Motor neuron (in vitro differentiated cells): ENCODE data around the gene TLR10. TPM values are rescaled to one million over a fixed set of nuclear protein-coding genes. Genes with fewer than 3 reads are reported as not detected.
"Not testable (repeated sequence)": the region's sequence is repeated elsewhere in the genome, so short reads cannot be mapped to it uniquely, and the experiment has no call there.

Experiments used
- ATAC-seq, 8 experiments: fragments of 200-7000 bp; cut with Tn5 transposase; replicated peaks in 6 of 8; 2 replicates each; pipeline ENCODE4 v1.8.0; 2021; ENCODE audit warnings: mild to moderate bottlenecking in 8 of 8, moderate library complexity in 8 of 8
- H3K27ac ChIP-seq, 2 donors: fragments of 250-450 bp; sonication (Bioruptor Pico); 2 replicates each; pipeline ENCODE4 v1.9.0; 2021; ENCODE audit warnings: antibody characterized with exemption in 2 of 2, mild to moderate bottlenecking in 2 of 2, moderate library complexity in 1 of 2
- H3K4me1 ChIP-seq, 2 donors: fragments of 250-450 bp; sonication (Bioruptor Pico); replicated peaks in 1 of 2; 2 replicates each; pipeline ENCODE4 v1.6.1; 2021; ENCODE audit warnings: antibody characterized with exemption in 2 of 2, mild to moderate bottlenecking in 2 of 2, moderate library complexity in 1 of 2
- H3K4me3 ChIP-seq, 5 donors: fragments of 250-450 bp; sonication (Bioruptor Pico); 2 replicates each; pipeline ENCODE4 v1.9.0; 2021; ENCODE audit warnings: antibody characterized with exemption in 5 of 5, mild to moderate bottlenecking in 5 of 5, moderate library complexity in 4 of 5
- WGBS, 10 experiments: fragments of 450-650 bp; shearing (Covaris generic); methylation state at CpG; one replicate each; pipeline ENCODE4 v1.0.0; 2022; 5-methylcytosine and 5-hydroxymethylcytosine counted together
- in situ Hi-C, 9 experiments: fragments of 400-800 bp; cut with MboI; loops; one replicate each; pipeline ENCODE4 v1.15.0; 2021; ENCODE audit warnings: low sequenced_read_pairs in 9 of 9, low pct_unique_long_range_greater_than_20kb in 2 of 9; ENCODE audit not compliant: unreplicated experiment in 9 of 9
- total RNA-seq, 8 experiments: library from RNA; unstranded; fragments of 300-600 nt; gene quantifications; 2 replicates each; pipeline versions ENCODE4 v1.2.3 to v1.2.4, GENCODE V29; 2022

TLR10 gene
- total RNA-seq, 8 experiments from 2014 or later: 0.11 to 0.28 (median 0.18) TPM; not detected in 5

DNA sequence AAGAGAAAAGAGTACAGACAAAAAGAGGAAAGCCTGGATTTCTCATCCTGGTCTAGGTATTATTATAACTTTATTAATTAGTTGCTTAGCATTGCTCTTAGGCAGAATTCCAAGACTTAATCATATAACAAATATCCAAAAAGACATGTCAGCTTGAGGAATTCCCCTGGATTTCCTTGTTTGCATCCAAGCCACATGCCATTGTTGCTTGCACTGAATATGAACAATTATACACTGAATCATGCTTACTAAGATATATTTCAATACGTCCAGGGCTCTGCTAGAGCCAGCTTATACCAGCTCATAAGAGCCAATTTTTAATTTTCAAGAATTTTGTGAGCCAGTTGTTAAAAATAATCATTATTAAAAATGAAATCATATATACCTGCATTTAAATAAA is 5.5 kb upstream of the TLR10 start:
- Histone ChIP-seq H3K4me3 (no peak overlapping the region), H3K27ac (no peak overlapping the region), H3K4me1 (no peaks in the 10 kb centered on the region)
- WGBS, 10 experiments: 0 to 100% (median 33%) methylated on average over 1 of the region's 1 CpG; no CpG with 5 or more reads in 3 of the 10 experiments
- ATAC-seq: no peak
- in situ Hi-C loops: loop anchor here in 1 of 9 experiments (25.0 kb wide), 1 partner anchor 601 kb away; no protein-coding TSS in a partner anchor

DNA sequence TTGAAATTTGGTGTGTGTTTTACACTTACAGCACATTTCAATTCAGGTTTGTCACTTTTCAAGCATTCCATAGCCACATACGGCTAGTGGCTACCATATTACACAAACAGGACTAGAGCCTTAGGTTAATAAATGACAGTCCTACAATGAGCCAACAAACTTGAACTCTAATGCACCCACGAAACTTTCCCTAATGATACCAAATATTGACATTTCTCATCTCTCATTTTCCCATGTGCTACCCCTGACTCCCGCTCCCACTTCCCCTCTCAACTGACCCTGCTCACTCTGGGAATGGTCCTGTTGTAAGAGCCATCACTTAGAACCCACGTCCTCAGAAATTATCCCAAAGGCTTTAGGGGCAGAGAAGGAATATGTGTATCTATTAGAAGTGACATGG is 4.9 kb upstream of the TLR10 start:
- in situ Hi-C loops: loop anchor here in 1 of 9 experiments (25.0 kb wide), 1 partner anchor 600 kb away; no protein-coding TSS in a partner anchor
- no peak overlapping the region for H3K27ac ChIP-seq
- 25 to 81% (median 67%) methylated on average over 1 to 4 of the region's 4 CpGs for WGBS, 10 experiments
- H3K4me3 ChIP-seq: no peak overlapping the region
- no peak for ATAC-seq
- H3K4me1 ChIP-seq: no peaks in the 10 kb centered on the region

DNA sequence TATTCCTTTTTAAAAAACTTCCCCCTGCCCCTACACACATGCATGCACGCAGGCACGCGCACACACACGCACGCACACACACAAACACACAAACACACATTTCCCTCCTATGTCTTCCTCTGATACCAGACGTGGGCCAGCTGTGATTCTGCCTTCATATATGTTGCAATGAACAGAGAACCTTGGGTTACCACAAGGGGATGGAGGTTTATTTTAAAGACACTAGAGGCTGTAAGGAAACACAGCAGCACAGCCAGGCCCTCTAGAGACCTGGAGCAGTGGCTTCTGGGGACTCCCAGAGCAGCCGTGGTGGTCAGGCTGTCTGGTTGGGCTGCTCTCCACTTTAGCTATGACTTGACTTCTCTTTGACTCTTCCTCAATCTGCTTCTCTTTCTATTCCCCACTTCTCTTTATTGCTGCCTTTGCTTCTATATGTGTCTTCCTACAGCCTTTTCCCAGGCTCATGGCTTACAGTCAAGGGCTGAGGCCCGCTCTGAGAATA is 3.2 kb upstream of the TLR10 start:
- Histone ChIP-seq H3K27ac (no peak overlapping the region), H3K4me1 (no peaks in the 10 kb centered on the region), H3K4me3 (no peak overlapping the region)
- no peak for ATAC-seq
- in situ Hi-C loops: loop anchor here in 1 of 9 experiments (25.0 kb wide), 1 partner anchor 599 kb away; no protein-coding TSS in a partner anchor
- 60 to 100% (median 79%) methylated on average over 1 to 7 of the region's 8 CpGs; no CpG with 5 or more reads in 4 of the 10 experiments for WGBS, 10 experiments

DNA sequence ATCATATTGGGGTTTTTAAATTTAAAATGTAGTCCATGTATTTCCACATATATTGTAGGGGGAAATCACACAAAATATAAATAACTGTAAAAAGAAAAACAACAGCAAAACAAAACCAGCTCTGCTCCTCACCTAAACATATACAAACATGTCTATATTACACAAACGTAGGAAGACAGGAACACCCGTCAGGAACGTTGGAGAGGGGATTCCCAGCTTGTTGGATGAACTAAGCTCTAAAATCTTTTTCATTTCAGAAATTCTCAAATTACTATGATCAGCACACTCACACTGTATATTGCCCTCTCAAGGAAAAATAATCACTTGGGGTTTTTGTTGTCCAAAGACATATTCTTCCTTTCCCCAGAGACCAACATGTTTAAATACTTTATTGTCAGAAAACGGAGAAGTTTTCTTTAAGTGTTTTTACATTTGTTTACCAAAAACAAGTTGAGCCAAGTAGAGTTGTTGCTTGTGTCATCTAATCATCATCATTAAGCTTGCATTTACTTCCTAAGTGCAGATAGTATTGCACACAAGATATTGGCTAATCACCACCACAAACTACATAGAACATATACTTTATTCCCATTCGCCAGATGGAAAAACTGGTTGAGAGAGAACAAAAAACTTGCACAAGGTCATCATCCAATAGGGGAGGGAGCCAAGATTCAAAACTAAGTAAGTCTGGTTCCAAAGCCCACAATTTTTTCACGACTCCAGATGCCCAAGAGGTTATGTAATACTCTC is 2.4 kb upstream of the TLR10 start:
- Histone ChIP-seq H3K4me1 (no peaks in the 10 kb centered on the region), H3K4me3 (no peak overlapping the region), H3K27ac (no peak overlapping the region)
- no peak for ATAC-seq
- whole genome bisulfite sequencing, 10 experiments: 31 to 100% (median 75%) methylated on average over 1 to 6 of the region's 6 CpGs
- in situ Hi-C loops: loop anchor here in 1 of 9 experiments (25.0 kb wide), 1 partner anchor 598 kb away; no protein-coding TSS in a partner anchor

GRCh38 chr4:38784141-38784540 is 1.4 kb upstream of the TLR10 start:
- Histone ChIP-seq H3K4me1 (no peaks in the 10 kb centered on the region), H3K27ac (no peak overlapping the region), H3K4me3 (no peak overlapping the region)
- ATAC-seq: no peak
- in situ Hi-C loops: loop anchor here in 1 of 9 experiments (25.0 kb wide), 1 partner anchor 597 kb away; no protein-coding TSS in a partner anchor
- WGBS, 10 experiments: 20 to 100% (median 83%) methylated on average over 1 to 3 of the region's 4 CpGs; no CpG with 5 or more reads in 5 of the 10 experiments

GRCh38 chr4:38783109-38783460 is 295 bp upstream of the TLR10 start:
- peak in 1 of 8 experiments; percentile 16 for ATAC-seq
- WGBS, 10 experiments: 64 to 97% (median 89%) methylated on average over 1 to 8 of the region's 8 CpGs; no CpG with 5 or more reads in 3 of the 10 experiments
- Histone ChIP-seq H3K4me1 (no peaks in the 10 kb centered on the region), H3K4me3 (no peak overlapping the region), H3K27ac (no peak overlapping the region)
- in situ Hi-C loops: loop anchor here in 1 of 9 experiments (25.0 kb wide), 1 partner anchor 596 kb away; no protein-coding TSS in a partner anchor

DNA sequence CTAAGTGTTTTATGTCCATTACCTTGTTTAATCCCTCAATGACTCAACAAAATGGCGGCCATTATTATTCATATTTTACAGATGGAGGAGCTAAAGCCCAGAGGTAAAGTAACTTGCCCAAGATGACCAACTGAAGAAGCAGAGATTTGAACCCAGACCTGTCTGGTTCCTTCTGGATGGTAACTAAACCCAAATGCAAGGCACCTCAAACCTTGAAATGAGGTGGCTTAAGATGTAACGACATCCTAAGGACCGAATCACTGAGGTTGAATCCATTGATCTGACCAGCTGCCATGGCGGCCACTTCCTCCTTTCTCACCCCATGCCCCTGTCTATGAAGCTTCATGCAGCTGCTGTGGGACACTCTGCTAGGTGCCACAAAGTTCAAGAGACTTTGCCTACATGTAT is 932 bp downstream of the TLR10 start:
- no peaks in the 10 kb centered on the region for H3K4me1 ChIP-seq
- no peak overlapping the region for H3K4me3 ChIP-seq
- ATAC-seq: no peak
- WGBS, 10 experiments: 50 to 100% (median 93%) methylated on average over 1 to 4 of the region's 4 CpGs; no CpG with 5 or more reads in 2 of the 10 experiments
- no peak overlapping the region for H3K27ac ChIP-seq
- in situ Hi-C loops: loop anchor here in 1 of 9 experiments (25.0 kb wide), 1 partner anchor 595 kb away; no protein-coding TSS in a partner anchor

- WGBS, 10 experiments: 40 to 100% (median 100%) methylated on average over 1 to 3 of the region's 4 CpGs; no CpG with 5 or more reads in 1 of the 10 experiments
- H3K27ac ChIP-seq: no peak overlapping the region
- no peaks in the 10 kb centered on the region for H3K4me1 ChIP-seq
- ATAC-seq: no peak
- no peak overlapping the region for H3K4me3 ChIP-seq
- in situ Hi-C loops: loop anchor here in 1 of 9 experiments (25.0 kb wide), 1 partner anchor 594 kb away; no protein-coding TSS in a partner anchor
Observed at GRCh38 chr4:38780833-38781484, 1.8 kb downstream of the TLR10 start.

DNA sequence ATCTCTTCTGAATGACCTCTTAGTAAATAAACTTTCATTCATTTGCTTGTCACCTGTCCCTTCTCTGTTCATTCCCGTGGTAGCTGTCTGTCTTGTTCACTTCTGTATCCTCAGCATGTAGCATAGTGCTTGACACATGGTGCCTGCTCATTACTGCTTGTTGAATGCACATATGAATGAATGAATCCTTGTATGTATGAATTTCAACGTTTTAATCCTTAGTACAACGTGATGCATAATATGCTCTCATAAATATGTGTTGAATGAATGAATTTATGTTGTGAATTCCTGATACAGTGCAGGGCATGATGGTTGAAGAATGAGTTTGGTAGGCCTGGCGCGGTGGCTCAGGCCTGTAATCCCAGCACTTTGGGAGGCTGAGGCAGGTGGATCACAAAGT is 3.0 kb downstream of the TLR10 start:
- peak in 3 of 8 experiments; percentile 32 to 97 (median 57) for ATAC-seq
- Histone ChIP-seq H3K4me3 (no peak overlapping the region), H3K4me1 (no peaks in the 10 kb centered on the region), H3K27ac (no peak overlapping the region)
- in situ Hi-C loops: loop anchor here in 1 of 9 experiments (25.0 kb wide), 1 partner anchor 592 kb away; no protein-coding TSS in a partner anchor
- 0 to 91% (median 67%) methylated on average over 1 to 5 of the region's 5 CpGs; no CpG with 5 or more reads in 1 of the 10 experiments for WGBS, 10 experiments

DNA sequence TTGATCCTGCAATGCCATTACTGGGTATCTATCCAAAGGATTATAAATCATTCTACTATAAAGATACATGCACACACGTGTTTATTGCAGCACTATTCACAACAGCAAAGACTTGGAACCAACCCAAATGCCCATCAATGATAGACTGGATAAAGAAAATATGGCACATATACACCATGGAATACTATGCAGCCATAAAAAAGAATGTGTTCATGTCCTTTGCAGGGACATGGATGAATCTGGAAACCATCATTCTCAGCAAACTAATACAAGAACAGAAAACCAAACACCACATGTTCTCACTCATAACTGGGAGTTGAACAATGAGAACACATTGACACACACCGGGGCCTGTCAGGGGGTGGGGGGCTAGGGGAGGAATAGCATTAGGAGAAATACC is 4.9 kb downstream of the TLR10 start:
- H3K4me3 ChIP-seq, H3K27ac ChIP-seq, H3K4me1 ChIP-seq, ATAC-seq: not testable (repeated sequence)
- whole genome bisulfite sequencing, 10 experiments: 0 to 100% (median 72%) methylated on average over 1 of the region's 2 CpGs; no CpG with 5 or more reads in 6 of the 10 experiments
- in situ Hi-C loops: loop anchor here in 1 of 9 experiments (25.0 kb wide), 1 partner anchor 591 kb away; no protein-coding TSS in a partner anchor

GRCh38 chr4:38775326-38775725 is 7.5 kb downstream of the TLR10 start:
- Histone ChIP-seq H3K27ac (no peak overlapping the region), H3K4me1 (no peaks in the 10 kb centered on the region), H3K4me3 (no peak overlapping the region)
- 40 to 100% (median 81%) methylated on average over 1 to 2 of the region's 2 CpGs; no CpG with 5 or more reads in 3 of the 10 experiments for WGBS, 10 experiments
- in situ Hi-C loops: loop anchor here in 1 of 9 experiments (25.0 kb wide), 1 partner anchor 588 kb away; no protein-coding TSS in a partner anchor
- no peak for ATAC-seq

DNA sequence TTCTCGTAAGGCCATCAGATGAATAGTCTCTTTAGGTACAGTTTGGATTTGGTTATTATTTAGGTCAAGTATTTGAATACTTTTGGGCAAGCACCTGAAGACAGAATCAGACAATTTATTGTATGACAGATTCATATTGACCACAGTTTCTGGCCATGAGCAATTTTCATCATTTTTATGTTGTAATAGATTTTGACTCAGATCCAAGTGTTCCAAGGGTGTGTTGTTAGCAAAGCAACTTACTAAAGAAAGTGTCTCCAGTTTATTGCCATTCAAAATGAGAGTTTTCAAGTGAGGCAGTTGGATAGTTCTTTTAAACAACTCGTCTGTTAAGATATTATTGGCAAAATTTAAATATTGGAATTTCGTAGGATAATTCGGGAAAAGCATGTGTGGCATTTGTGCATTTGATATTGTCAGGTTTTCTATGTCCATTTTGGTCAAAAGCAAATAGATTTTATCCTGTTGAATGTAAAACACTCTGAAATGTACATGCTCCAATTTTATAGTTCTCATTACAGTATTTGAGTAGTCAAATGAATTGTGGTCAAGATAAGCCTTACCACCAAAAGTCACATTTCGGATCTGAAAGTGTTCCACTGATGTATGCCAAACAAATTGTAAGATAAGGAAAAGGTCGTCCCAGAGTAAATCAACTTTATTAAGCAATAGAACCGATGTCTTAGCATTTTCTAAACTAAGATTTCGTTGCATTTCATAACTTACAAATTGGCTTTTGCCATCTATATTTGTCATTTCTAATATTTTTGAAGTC is 8.4 kb downstream of the TLR10 start:
- in situ Hi-C loops: loop anchor here in 1 of 9 experiments (25.0 kb wide), 1 partner anchor 88 kb away; the partner anchor contains the start of genes FAM114A1 and TLR6
- no peak overlapping the region for H3K27ac ChIP-seq
- H3K4me3 ChIP-seq: no peak overlapping the region
- peaks cover 0 to under 1% of the 10 kb centered on the region in 2 donors for H3K4me1 ChIP-seq
- 40 to 91% (median 69%) methylated on average over 4 to 8 of the region's 8 CpGs for WGBS, 10 experiments
- no peak for ATAC-seq
